HEK293T (cell line): ENCODE data around the gene NLRP12.
"Not testable (repeated sequence)": the region's sequence is repeated elsewhere in the genome, so short reads cannot be mapped to it uniquely, and the experiment has no call there.

Source experiments
- CTCF ChIA-PET: fragments of 350-600 bp; formaldehyde crosslinking; extraction: SDS; loops from one replicate; lab custom pipeline; 2021; ENCODE audit warnings: antibody characterized with exemption, inconsistent platforms; lab: Yijun Ruan, JAX
- POLR2A ChIA-PET: fragments of 350-600 bp; formaldehyde crosslinking; extraction: SDS; loops from one replicate; lab custom pipeline; 2020; ENCODE audit warnings: antibody characterized with exemption, inconsistent platforms; lab: Yijun Ruan, JAX
- DNase-seq: peaks from one replicate; pipeline ENCODE4 v3.0.0; 2012; ENCODE audit warnings: mixed read lengths; ENCODE audit errors: extremely low spot score
- ARNT ChIP-seq: fragments of 450-650 bp; IDR thresholded peaks from 2 replicates; pipeline ENCODE4 v1.6.1; 2017; ENCODE audit warnings: mild to moderate bottlenecking
- BHLHE40 ChIP-seq: fragments of 450-650 bp; IDR thresholded peaks from 2 replicates; pipeline ENCODE4 v1.6.1; 2016; ENCODE audit warnings: mild to moderate bottlenecking, moderate library complexity, borderline replicate concordance
- CTBP1 ChIP-seq: fragments of 450-650 bp; IDR thresholded peaks from 2 replicates; pipeline ENCODE4 v1.6.1; 2016; ENCODE audit warnings: borderline replicate concordance
- ELF4 ChIP-seq: fragments of 450-650 bp; IDR thresholded peaks from 2 replicates; pipeline ENCODE4 v1.6.1; 2017; ENCODE audit warnings: antibody characterized with exemption
- FOXA1 ChIP-seq: fragments of 450-650 bp; IDR thresholded peaks from 2 replicates; pipeline ENCODE4 v1.6.1; 2016; ENCODE audit warnings: mild to moderate bottlenecking
- FOXK2 ChIP-seq: fragments of 450-650 bp; IDR thresholded peaks from 2 replicates; pipeline ENCODE4 v1.6.1; 2016; ENCODE audit warnings: mild to moderate bottlenecking
- FOXM1 ChIP-seq: fragments of 450-650 bp; IDR thresholded peaks from 2 replicates; pipeline ENCODE4 v1.6.1; 2017; ENCODE audit warnings: mild to moderate bottlenecking, borderline replicate concordance
- HDGF ChIP-seq: fragments of 450-650 bp; IDR thresholded peaks from 2 replicates; pipeline ENCODE4 v1.6.1; 2017; ENCODE audit warnings: antibody characterized with exemption, borderline replicate concordance
- L3MBTL2 ChIP-seq: fragments of 450-650 bp; conservative IDR thresholded peaks from 2 replicates; pipeline ENCODE4 v1.6.1; 2016; ENCODE audit warnings: mild to moderate bottlenecking
- LEF1 ChIP-seq: fragments of 450-650 bp; IDR thresholded peaks from 2 replicates; pipeline ENCODE4 v1.6.1; 2017; ENCODE audit warnings: mild to moderate bottlenecking, borderline replicate concordance
- NFRKB ChIP-seq: fragments of 450-650 bp; IDR thresholded peaks from 2 replicates; pipeline ENCODE4 v1.6.1; 2016; ENCODE audit warnings: mild to moderate bottlenecking, moderate library complexity
- SP1 ChIP-seq: fragments of 450-650 bp; IDR thresholded peaks from 2 replicates; pipeline ENCODE4 v1.6.1; 2017
- SUZ12 ChIP-seq: fragments of 450-650 bp; IDR thresholded peaks from 2 replicates; pipeline ENCODE4 v1.6.1; 2016; ENCODE audit warnings: mild to moderate bottlenecking
- TARDBP ChIP-seq: fragments of 450-650 bp; IDR thresholded peaks from 2 replicates; pipeline ENCODE4 v1.6.1; 2016
- ZNF384 ChIP-seq: fragments of 450-650 bp; IDR thresholded peaks from 2 replicates; pipeline ENCODE4 v1.6.1; 2016
- TF ChIP-seq, protein P1 (sequence below): fragments of 450-650 bp; IDR thresholded peaks from 2 replicates; pipeline ENCODE4 v1.6.1; 2016

NLRP12 gene

DNA sequence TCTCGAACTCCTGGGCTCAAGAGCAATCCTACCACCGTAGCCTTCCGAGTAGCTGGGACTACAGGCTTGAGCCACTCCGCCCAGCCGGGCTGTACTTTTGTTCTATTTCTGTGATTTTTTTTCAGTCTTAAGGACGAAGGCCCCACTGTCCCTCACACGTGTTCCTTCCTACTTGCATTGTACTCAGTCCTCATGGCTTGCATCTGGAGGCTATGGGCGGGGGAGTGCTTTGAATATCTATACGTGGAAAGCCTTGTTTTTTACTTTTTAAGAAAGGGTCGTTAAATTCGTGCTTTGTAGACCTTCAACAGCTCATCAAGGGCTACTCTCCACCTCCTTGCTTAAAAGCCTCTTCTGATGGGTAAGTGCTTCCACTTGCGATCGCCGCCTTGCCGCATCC is 36.8 kb downstream of the NLRP12 start:
- POLR2A ChIA-PET = no interaction called here
- CTCF ChIA-PET = no interaction called here
- no peak for DNase-seq
- TF ChIP-seq, protein P1, sequence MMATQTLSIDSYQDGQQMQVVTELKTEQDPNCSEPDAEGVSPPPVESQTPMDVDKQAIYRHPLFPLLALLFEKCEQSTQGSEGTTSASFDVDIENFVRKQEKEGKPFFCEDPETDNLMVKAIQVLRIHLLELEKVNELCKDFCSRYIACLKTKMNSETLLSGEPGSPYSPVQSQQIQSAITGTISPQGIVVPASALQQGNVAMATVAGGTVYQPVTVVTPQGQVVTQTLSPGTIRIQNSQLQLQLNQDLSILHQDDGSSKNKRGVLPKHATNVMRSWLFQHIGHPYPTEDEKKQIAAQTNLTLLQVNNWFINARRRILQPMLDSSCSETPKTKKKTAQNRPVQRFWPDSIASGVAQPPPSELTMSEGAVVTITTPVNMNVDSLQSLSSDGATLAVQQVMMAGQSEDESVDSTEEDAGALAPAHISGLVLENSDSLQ = no peak
- no peak for TF ChIP-seq FOXA1
- no peak for TF ChIP-seq FOXK2
- TF ChIP-seq NFRKB = no peak
- no peak for TF ChIP-seq HDGF
- no peak for TF ChIP-seq TARDBP
- TF ChIP-seq BHLHE40 = no peak
- TF ChIP-seq ARNT = no peak
- TF ChIP-seq ZNF384 = no peak

DNA sequence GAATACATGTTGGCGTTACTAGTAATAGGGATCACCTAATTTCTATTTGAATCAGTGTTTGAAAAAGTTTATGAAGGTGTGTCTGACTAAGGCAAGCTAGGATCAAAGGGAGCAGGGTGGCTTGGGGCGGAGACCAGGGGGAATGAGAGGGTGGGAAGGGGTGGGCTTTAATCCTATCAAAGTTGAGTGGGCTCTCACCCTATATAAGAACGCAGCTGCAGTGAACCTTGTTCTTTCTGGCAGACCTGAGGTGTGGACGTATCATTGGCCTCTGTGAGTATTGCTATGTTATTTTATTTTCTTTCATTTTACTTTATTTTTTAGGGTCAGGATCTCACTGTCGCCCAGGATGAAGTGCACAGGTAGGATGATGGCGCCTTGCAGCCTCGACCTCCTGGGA is 37.4 kb downstream of the NLRP12 start:
- ChIA-PET POLR2A (no interaction called here), CTCF (no interaction called here)
- DNase-seq = no peak
- TF ChIP-seq ELF4 = no peak
- TF ChIP-seq SUZ12 = no peak
- TF ChIP-seq NFRKB = no peak
- no peak for TF ChIP-seq ARNT
- no peak for TF ChIP-seq FOXK2
- TF ChIP-seq FOXA1 = no peak
- TF ChIP-seq ZNF384 = no peak
- no peak for TF ChIP-seq LEF1

DNA sequence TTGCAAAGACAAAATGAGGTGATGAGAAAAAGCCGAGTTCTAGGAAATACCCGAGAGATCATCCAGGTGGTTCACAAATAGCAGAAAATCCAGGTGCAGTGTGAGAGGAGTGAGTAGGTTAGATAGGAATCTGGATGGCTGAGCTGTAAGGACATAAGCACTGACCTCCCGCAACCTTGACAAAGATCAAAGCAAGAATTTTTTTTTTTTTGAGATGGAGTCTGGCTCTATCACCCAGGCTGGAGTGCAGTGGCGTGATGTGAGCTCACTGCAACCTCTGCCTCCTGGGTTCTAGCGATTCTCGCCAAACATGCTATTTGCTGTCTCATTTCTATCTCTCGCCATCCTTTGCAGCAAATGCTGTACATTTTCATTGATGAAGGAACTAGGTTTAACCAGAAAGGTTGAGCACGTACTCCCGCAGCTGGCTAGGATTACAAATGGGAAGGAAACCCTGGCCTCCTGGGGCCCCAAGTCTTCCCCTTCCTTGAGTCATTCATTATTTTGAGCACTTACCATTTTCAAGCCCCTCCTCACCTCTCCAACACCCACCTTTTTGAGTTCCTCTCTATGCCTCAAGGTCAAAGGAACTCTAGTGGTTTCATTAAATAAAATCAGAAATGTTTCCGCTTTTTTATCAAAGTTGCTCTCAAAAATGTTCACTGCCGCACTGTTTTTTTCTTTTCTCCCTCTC is 38.8 kb downstream of the NLRP12 start:
- ChIA-PET POLR2A (no interaction called here), CTCF (no interaction called here)
- TF ChIP-seq TARDBP (no peak), FOXA1 (no peak), BHLHE40 (no peak), HDGF (no peak), FOXM1 (no peak), ARNT (no peak), SUZ12 (no peak), LEF1 (no peak), ZNF384 (no peak), FOXK2 (no peak), ELF4 (no peak), SP1 (no peak), CTBP1 (no peak), L3MBTL2 (no peak), NFRKB (no peak)
- DNase-seq = no peak

DNA sequence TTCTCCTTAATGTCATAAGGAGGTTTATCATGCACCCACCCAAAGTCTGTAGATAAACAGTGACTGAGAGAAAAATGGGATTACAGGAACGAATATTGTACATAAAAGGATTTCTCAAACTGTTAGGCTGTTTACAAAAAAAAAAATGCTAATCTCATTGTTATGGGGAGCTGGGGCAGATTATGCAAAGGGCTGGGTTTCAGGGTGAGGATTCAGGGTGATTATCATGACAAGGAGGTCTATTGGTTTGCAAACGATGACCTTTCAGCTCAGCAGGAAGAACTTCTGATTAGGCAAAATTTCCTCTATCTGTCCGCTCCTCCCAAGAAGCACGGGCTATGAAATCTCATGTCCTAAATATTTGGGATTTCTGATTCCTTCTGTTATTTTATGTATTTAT is 41.4 kb downstream of the NLRP12 start:
- CTCF ChIA-PET = no interaction called here

DNA sequence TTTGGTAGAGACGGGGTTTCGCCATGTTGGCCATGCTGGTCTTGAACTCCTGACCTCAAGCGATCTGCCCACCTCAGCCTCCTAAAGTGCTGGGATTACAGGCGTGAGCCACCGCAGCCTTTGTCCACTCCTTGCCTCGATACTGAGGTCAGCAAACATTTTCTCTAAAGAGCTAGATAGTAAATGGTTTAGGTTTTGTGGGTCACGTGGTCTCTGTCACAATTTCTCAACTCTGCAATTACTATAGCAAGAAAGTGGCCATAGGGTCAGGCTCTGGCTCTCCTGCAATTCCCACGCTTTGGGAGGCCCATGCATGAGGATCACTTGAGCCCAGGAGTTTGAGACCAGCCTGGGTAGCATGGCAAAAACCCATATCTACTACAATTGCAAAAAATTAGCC is 42.8 kb downstream of the NLRP12 start:
- CTCF ChIA-PET, DNase-seq, POLR2A ChIA-PET: not testable (repeated sequence)

More for the DNA sequence above, 41.4 kb downstream of the NLRP12 start:
- no peak for DNase-seq
- no peak for TF ChIP-seq L3MBTL2
- TF ChIP-seq TARDBP = no peak
- no peak for TF ChIP-seq FOXM1
- no peak for TF ChIP-seq SP1
- TF ChIP-seq ZNF384 = no peak
- TF ChIP-seq CTBP1 = no peak
- no peak for TF ChIP-seq LEF1
- TF ChIP-seq, protein P1 = no peak
- no peak for TF ChIP-seq FOXA1
- no peak for TF ChIP-seq ARNT
- TF ChIP-seq FOXK2 = no peak
- TF ChIP-seq BHLHE40 = no peak
- TF ChIP-seq ELF4 = no peak
- no peak for TF ChIP-seq HDGF
- no peak for TF ChIP-seq NFRKB
- TF ChIP-seq SUZ12 = no peak
- POLR2A ChIA-PET = no interaction called here

DNA sequence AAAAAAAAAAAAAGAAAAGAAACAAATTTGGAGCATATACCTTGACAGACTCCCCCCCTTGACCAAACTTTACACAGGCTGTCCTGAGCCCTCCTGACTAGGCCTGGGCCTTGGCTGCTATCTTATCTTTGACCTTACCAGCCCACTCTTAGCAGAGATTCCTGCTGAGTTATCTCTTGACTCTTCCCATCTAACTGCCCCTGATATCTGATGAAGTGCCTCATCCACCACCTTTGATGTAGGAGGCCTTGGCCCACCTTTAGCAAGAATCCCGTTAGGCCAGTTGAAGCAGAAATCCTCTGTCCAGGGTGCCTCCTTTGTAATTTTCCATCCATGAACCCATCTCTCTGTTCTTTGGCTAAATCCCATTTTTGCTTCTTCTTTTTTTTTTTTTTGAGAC is 43.6 kb downstream of the NLRP12 start:
- DNase-seq = no peak
- TF ChIP-seq NFRKB (no peak), FOXM1 (no peak), TARDBP (no peak), ARNT (no peak), SUZ12 (no peak), FOXK2 (no peak), BHLHE40 (no peak), LEF1 (no peak), CTBP1 (no peak), ZNF384 (no peak), L3MBTL2 (no peak), SP1 (no peak), ELF4 (no peak), FOXA1 (no peak), HDGF (no peak)
- TF ChIP-seq, protein P1 = no peak
- POLR2A ChIA-PET = no interaction called here
- CTCF ChIA-PET = no interaction called here
